H1 (cell line): ENCODE data around the gene DIO3. TPM values are rescaled to one million over a fixed set of nuclear protein-coding genes. Genes with fewer than 3 reads are reported as not detected.

Source experiments
- CTCF ChIP-seq, 3 experiments: IDR thresholded peaks; 1 replicate in 2 of 3; 2 replicates in 1 of 3; pipeline versions ENCODE4 v1.5.1 to v1.6.1; 2011; ENCODE audit warnings: low read length in 3 of 3, mild to moderate bottlenecking in 3 of 3, inconsistent platforms in 2 of 3, low read depth in 1 of 3, moderate library complexity in 1 of 3; ENCODE audit not compliant: insufficient read depth in 1 of 3; ENCODE audit errors: control extremely low read depth in 1 of 3
- EZH2 ChIP-seq: fragments of 200-600 bp; sonication (generic); IDR thresholded peaks from 2 replicates; pipeline ENCODE4 v1.7.1; 2012; ENCODE audit warnings: low read depth, mild to moderate bottlenecking, moderate library complexity, low read length, inconsistent platforms; ENCODE audit not compliant: severe bottlenecking
- POLR2A ChIP-seq, 2 experiments: IDR thresholded peaks; 1 replicate in 1 of 2; 2 replicates in 1 of 2; pipeline ENCODE4 v1.6.1; 2011; ENCODE audit warnings: low read depth in 2 of 2, low read length in 2 of 2, mild to moderate bottlenecking in 2 of 2; ENCODE audit errors: control extremely low read depth in 1 of 2
- SIRT6 ChIP-seq: IDR thresholded peaks from one replicate; pipeline ENCODE4 v1.7.1; 2012; ENCODE audit warnings: low read length, inconsistent platforms
- TBP ChIP-seq: IDR thresholded peaks from 2 replicates; pipeline ENCODE4 v1.6.1; 2011; ENCODE audit warnings: low read depth, low read length, improper control_type of control experiment
- USF2 ChIP-seq: IDR thresholded peaks from 2 replicates; pipeline ENCODE4 v1.6.1; 2011; ENCODE audit warnings: low read length, improper control_type of control experiment
- polyA plus RNA-seq, 7 experiments: library from polyadenylated mRNA; depleted of rRNA in 3 of 7; stranded (reverse) in 5 of 7; unstranded in 2 of 7; fragments of >200 nt in 5 of 7; fragments of 200-250 nt in 2 of 7; gene quantifications; 1 replicate in 5 of 7; 2 replicates in 1 of 7; 4 replicates in 1 of 7; pipeline versions ENCODE4 v1.2.1 to v1.2.3, GENCODE V29; 2011 to 2013; ENCODE audit warnings: missing spikeins in 2 of 7, mixed read lengths in 2 of 7
- total RNA-seq: library from RNA; stranded (reverse); fragmentation: NEBNext Ultra II Directional; extraction: Animal tissue kit (Norgen Biotek cat#: 25700); gene quantifications from 2 replicates; pipeline ENCODE4 v1.2.1, GENCODE V29; 2021

The DIO3 gene
- total and polyA plus RNA-seq, 2 of the 8 experiments (the other 6 are each of a cell fraction or from before 2014, with no cell fraction given) = 0.17 to 0.19 TPM

- TF ChIP-seq SIRT6 = no peak
- no peak for TF ChIP-seq CTCF (IDR thresholded peaks at IDR 0.05; ENCODE audit: control extremely low read depth in 1 of 3, insufficient read depth in 1 of 3, low read depth in 1 of 3, low read length in 3 of 3)
- no peak for TF ChIP-seq TBP
- no peak for TF ChIP-seq POLR2A (IDR thresholded peaks at IDR 0.05; ENCODE audit: control extremely low read depth in 1 of 2, low read depth in 2 of 2, low read length in 2 of 2)
- no peak for TF ChIP-seq USF2
- no peak for TF ChIP-seq EZH2
Observed at GRCh38 chr14:101525640-101526527, 35.4 kb upstream of the DIO3 start (continued).
